Lung (tissue), 12 donors: ENCODE data around the gene RERE. TPM values are rescaled to one million over a fixed set of nuclear protein-coding genes. Genes with fewer than 3 reads are reported as not detected.
"Not testable (repeated sequence)": the region's sequence is repeated elsewhere in the genome, so short reads cannot be mapped to it uniquely, and the experiment has no call there.

ENCODE experiments used
- ATAC-seq: fragments of 200-7000 bp; cut with Tn5 transposase; one replicate; pipeline ENCODE4 v1.9.1; 2020; ENCODE audit warnings: moderate number of reproducible peaks; ENCODE audit not compliant: insufficient read depth, low FRiP score
- DNase-seq, 3 donors: peaks; one replicate each; pipeline ENCODE4 v3.0.0-alpha.2; 2013 to 2017
- H3K27ac ChIP-seq, 2 donors: one replicate each; pipeline ENCODE4 v1.5.1; 2013; ENCODE audit warnings: mild to moderate bottlenecking in 2 of 2, moderate library complexity in 2 of 2, control low read depth in 1 of 2, inconsistent platforms in 1 of 2, low read depth in 1 of 2, low read length in 1 of 2
- H3K27me3 ChIP-seq, 3 donors: one replicate each; pipeline ENCODE4 v1.5.1; 2013; ENCODE audit warnings: low read length in 2 of 3; ENCODE audit not compliant: control insufficient read depth in 3 of 3, insufficient read depth in 3 of 3
- H3K36me3 ChIP-seq, 4 donors: one replicate each; pipeline ENCODE4 v1.5.1; 2013; ENCODE audit warnings: low read length in 4 of 4, mild to moderate bottlenecking in 1 of 4, moderate library complexity in 1 of 4; ENCODE audit not compliant: control insufficient read depth in 4 of 4, insufficient read depth in 4 of 4
- H3K4me1 ChIP-seq, 5 donors: one replicate each; pipeline ENCODE4 v1.5.1; 2013; ENCODE audit warnings: low read length in 5 of 5, mild to moderate bottlenecking in 2 of 5, moderate library complexity in 1 of 5; ENCODE audit not compliant: control insufficient read depth in 5 of 5, insufficient read depth in 5 of 5
- H3K4me3 ChIP-seq: one replicate; pipeline ENCODE4 v1.5.1; 2013; ENCODE audit warnings: mild to moderate bottlenecking, control low read depth, moderate library complexity
- H3K9ac ChIP-seq, 2 donors: one replicate each; pipeline ENCODE4 v1.5.1; 2013; ENCODE audit warnings: low read length in 2 of 2, control low read depth in 1 of 2; ENCODE audit not compliant: insufficient read depth in 1 of 2
- H3K9me3 ChIP-seq, 4 donors: one replicate each; pipeline ENCODE4 v1.5.1; 2013; ENCODE audit warnings: low read length in 3 of 4, mild to moderate bottlenecking in 1 of 4, moderate library complexity in 1 of 4; ENCODE audit not compliant: control insufficient read depth in 4 of 4, insufficient read depth in 3 of 4
- WGBS, 2 donors: extraction: QIAGEN DNeasy Blood & Tissue Kit; methylation state at CpG; one replicate each; pipeline ENCODE4 v1.1.7; 2013; 5-methylcytosine and 5-hydroxymethylcytosine counted together
- polyA plus RNA-seq, 2 donors: library from polyadenylated mRNA; stranded (reverse); fragments of 200-250 nt; gene quantifications; one replicate each; pipeline ENCODE4 v1.2.1, GENCODE V29; 2013
- total RNA-seq, 2 donors: library from RNA; depleted of rRNA in 1 of 2; stranded (reverse); fragments of >200 nt in 1 of 2; gene quantifications; one replicate each; pipeline ENCODE4 v1.2.1, GENCODE V29; 2014 to 2021
- TF ChIP-seq, protein P1 (sequence below): IDR thresholded peaks from 2 replicates; pipeline ENCODE4 v1.5.1; 2012; ENCODE audit warnings: mild to moderate bottlenecking; ENCODE audit errors: control extremely low read depth, extremely low read depth
- donor health status: control.
- donor health status: control.
- donor health status: Bipolar disorder and iron deficiency.
- donor health status: healthy.
- donor health status: DM: yes; HTN: yes; CAD: no.

The RERE gene
- total and polyA plus RNA-seq, 4 donors: 21.7 to 207 (median 57.5) TPM

GRCh38 chr1:8839990-8840389 lies 22.6 kb upstream of the RERE start:
- ATAC-seq: no peak
- Histone ChIP-seq H3K9ac (no peak overlapping the region), H3K27ac (no peak overlapping the region), H3K36me3 (no peaks in the 10 kb centered on the region), H3K27me3 (no peaks in the 10 kb centered on the region), H3K9me3 (no peaks in the 10 kb centered on the region), H3K4me3 (no peak overlapping the region), H3K4me1 (peaks cover 0 to 14% (median 7%) of the 10 kb centered on the region in 5 donors)
- WGBS, 2 donors: 94 to 98% methylated on average over 7 of the region's 7 CpGs
- DNase-seq: no peak
- TF ChIP-seq, protein P1, sequence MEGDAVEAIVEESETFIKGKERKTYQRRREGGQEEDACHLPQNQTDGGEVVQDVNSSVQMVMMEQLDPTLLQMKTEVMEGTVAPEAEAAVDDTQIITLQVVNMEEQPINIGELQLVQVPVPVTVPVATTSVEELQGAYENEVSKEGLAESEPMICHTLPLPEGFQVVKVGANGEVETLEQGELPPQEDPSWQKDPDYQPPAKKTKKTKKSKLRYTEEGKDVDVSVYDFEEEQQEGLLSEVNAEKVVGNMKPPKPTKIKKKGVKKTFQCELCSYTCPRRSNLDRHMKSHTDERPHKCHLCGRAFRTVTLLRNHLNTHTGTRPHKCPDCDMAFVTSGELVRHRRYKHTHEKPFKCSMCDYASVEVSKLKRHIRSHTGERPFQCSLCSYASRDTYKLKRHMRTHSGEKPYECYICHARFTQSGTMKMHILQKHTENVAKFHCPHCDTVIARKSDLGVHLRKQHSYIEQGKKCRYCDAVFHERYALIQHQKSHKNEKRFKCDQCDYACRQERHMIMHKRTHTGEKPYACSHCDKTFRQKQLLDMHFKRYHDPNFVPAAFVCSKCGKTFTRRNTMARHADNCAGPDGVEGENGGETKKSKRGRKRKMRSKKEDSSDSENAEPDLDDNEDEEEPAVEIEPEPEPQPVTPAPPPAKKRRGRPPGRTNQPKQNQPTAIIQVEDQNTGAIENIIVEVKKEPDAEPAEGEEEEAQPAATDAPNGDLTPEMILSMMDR: no peak

GRCh38 chr1:8835941-8836643 lies 18.7 kb upstream of the RERE start:
- no peaks in the 10 kb centered on the region for H3K27me3 ChIP-seq
- no peaks in the 10 kb centered on the region for H3K36me3 ChIP-seq
- H3K27ac ChIP-seq: no peak overlapping the region
- TF ChIP-seq, protein P1: no peak
- no peak for ATAC-seq
- DNase-seq: no peak
- WGBS, 2 donors: 78 to 92% methylated on average over 14 of the region's 14 CpGs
- peaks cover 0 to 15% (median 2%) of the 10 kb centered on the region in 5 donors for H3K4me1 ChIP-seq
- H3K4me3 ChIP-seq: no peak overlapping the region
- no peaks in the 10 kb centered on the region for H3K9me3 ChIP-seq
- H3K9ac ChIP-seq: no peak overlapping the region

GRCh38 chr1:8831340-8831739 lies 13.9 kb upstream of the RERE start:
- Histone ChIP-seq H3K4me3 (no peak overlapping the region), H3K9ac (peak overlapping the region in 1 of 2 donors; percentile 5), H3K9me3 (no peaks in the 10 kb centered on the region), H3K36me3 (no peaks in the 10 kb centered on the region), H3K27ac (no peak overlapping the region), H3K27me3 (no peaks in the 10 kb centered on the region), H3K4me1 (peaks cover 0 to 11% (median 4%) of the 10 kb centered on the region in 5 donors)
- DNase-seq: peak in 2 of 3 donors; percentile 73 to 80
- WGBS, 2 donors: 62 to 68% methylated on average over 4 of the region's 4 CpGs
- no peak for ATAC-seq
- TF ChIP-seq, protein P1: no peak

DNA sequence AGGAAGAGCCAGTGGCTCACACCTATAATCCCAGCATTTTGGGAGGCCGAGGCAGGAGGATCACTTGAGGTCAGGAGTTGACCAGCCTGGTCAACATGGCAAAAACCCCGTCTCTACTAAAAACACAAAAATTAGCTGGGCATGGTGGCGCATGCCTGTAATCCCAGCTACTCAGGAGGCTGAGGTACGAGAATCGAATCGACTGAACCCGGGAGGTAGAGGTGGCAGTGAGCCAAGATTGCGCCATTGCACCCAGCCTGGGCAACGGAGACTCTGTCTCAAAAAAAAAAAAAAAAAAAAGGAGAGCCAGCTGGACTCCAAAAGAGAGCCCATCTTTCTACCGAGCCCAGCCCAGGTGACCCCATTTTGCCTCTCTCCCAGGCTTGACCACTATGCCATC lies 13.3 kb upstream of the RERE start:
- 75 to 84% methylated on average over 10 of the region's 10 CpGs for WGBS, 2 donors
- ATAC-seq, H3K36me3 ChIP-seq, H3K9ac ChIP-seq, H3K4me3 ChIP-seq, DNase-seq, H3K27me3 ChIP-seq, H3K27ac ChIP-seq, H3K9me3 ChIP-seq, H3K4me1 ChIP-seq: not testable (repeated sequence)
